ENCODE results near the gene MYO18A.

Gene MYO18A

GRCh38 chr17:29032013-29032856 is 148.0 kb downstream of the MYO18A start:
- no peak for TF ChIP-seq ZNF114 (tag by site-specific recombination; IDR thresholded peaks at IDR 0.05)
- TF ChIP-seq ZNF510 (tag by site-specific recombination; IDR thresholded peaks at IDR 0.05; ENCODE audit: insufficient replicate concordance) = no peak
- no peak for TF ChIP-seq BCL11B (tag by site-specific recombination; IDR thresholded peaks at IDR 0.05; ENCODE audit: low read depth)
- TF ChIP-seq HOXD13 (CRISPR knock-in tag; IDR thresholded peaks at IDR 0.05; ENCODE audit: borderline replicate concordance) = no peak
- no peak for TF ChIP-seq SP7 (tag by site-specific recombination; IDR thresholded peaks at IDR 0.05)
- TF ChIP-seq ZNF341 (tag by site-specific recombination; IDR thresholded peaks at IDR 0.05; ENCODE audit: low read depth) = no peak
- no peak for TF ChIP-seq CTCF (tag by site-specific recombination; IDR thresholded peaks at IDR 0.05)
- no peak for TF ChIP-seq EGR2 (tag by site-specific recombination; IDR thresholded peaks at IDR 0.05; ENCODE audit: low read depth)
- TF ChIP-seq SP2 (tag by site-specific recombination; IDR thresholded peaks at IDR 0.05) = no peak
- no peak for TF ChIP-seq REST (tag by site-specific recombination; IDR thresholded peaks at IDR 0.05)
- no peak for TF ChIP-seq ELK4 (IDR thresholded peaks at IDR 0.05; ENCODE audit: borderline replicate concordance, low read depth, low read length)
- no peak for TF ChIP-seq ZNF433 (tag by site-specific recombination; IDR thresholded peaks at IDR 0.05; ENCODE audit: low read depth)
- TF ChIP-seq ZNF596 (tag by site-specific recombination; IDR thresholded peaks at IDR 0.05) = no peak
- TF ChIP-seq ZNF837 (tag by site-specific recombination; IDR thresholded peaks at IDR 0.05) = no peak
- TF ChIP-seq ZNF184 (tag by site-specific recombination; IDR thresholded peaks at IDR 0.05) = no peak
- no peak for TF ChIP-seq HOXC10 (CRISPR knock-in tag; IDR thresholded peaks at IDR 0.05)
- Histone ChIP-seq H3K4me3 (ENCODE audit: low read depth, low read length) (no peak overlapping the region), H3K9me3 (ENCODE audit: control insufficient read depth, insufficient read depth, low read depth, low read length) (no peaks in the 10 kb centered on the region), H3K36me3 (ENCODE audit: control insufficient read depth in 2 of 2, insufficient read depth in 1 of 2, low read length in 2 of 2) (no peaks in the 10 kb centered on the region), H3K4me1 (ENCODE audit: control insufficient read depth, insufficient read depth, low read length) (no peaks in the 10 kb centered on the region), H3K27ac (ENCODE audit: extremely low read depth, low read depth, low read length) (no peak overlapping the region)
- ChIA-PET POLR2A (interaction anchor here (1.3 kb wide), 1 partner anchor 81 kb away, joined by 4 read pairs; the partner anchor contains the start of gene PHF12), CTCF (interaction anchor here (0.6 to 3.2 kb wide), 5 partner anchors 11 to 306 kb away, joined by 3 to 10 read pairs (median 3); partner anchors contain the start of genes PIPOX and TLCD1)

GRCh38 chr17:29031488-29031887 is 148.7 kb downstream of the MYO18A start:
- H3K36me3 ChIP-seq (ENCODE audit: control insufficient read depth in 2 of 2, insufficient read depth in 1 of 2, low read length in 2 of 2) = no peaks in the 10 kb centered on the region
- H3K9me3 ChIP-seq (ENCODE audit: control insufficient read depth, insufficient read depth, low read depth, low read length) = no peaks in the 10 kb centered on the region
- TF ChIP-seq ZNF184 (tag by site-specific recombination; IDR thresholded peaks at IDR 0.05) = no peak
- no peak for TF ChIP-seq ZNF596 (tag by site-specific recombination; IDR thresholded peaks at IDR 0.05)
- no peak for TF ChIP-seq KLF8 (tag by site-specific recombination; IDR thresholded peaks at IDR 0.05)
- TF ChIP-seq ZNF501 (tag by site-specific recombination; IDR thresholded peaks at IDR 0.05) = no peak
- TF ChIP-seq ZFP3 (tag by site-specific recombination; IDR thresholded peaks at IDR 0.05; ENCODE audit: low read depth) = no peak
- no peak for TF ChIP-seq ZNF514 (tag by site-specific recombination; IDR thresholded peaks at IDR 0.05)
- no peak for TF ChIP-seq ZFP37 (tag by site-specific recombination; IDR thresholded peaks at IDR 0.05)
- H3K4me1 ChIP-seq (ENCODE audit: control insufficient read depth, insufficient read depth, low read length) = no peaks in the 10 kb centered on the region
- POLR2A ChIA-PET = interaction anchor here (1.3 kb wide), 1 partner anchor 80 kb away, joined by 4 read pairs; the partner anchor contains the start of gene PHF12
- H3K27ac ChIP-seq (ENCODE audit: extremely low read depth, low read depth, low read length) = no peak overlapping the region
- H3K4me3 ChIP-seq (ENCODE audit: low read depth, low read length) = no peak overlapping the region
- CTCF ChIA-PET = interaction anchor here (0.7 to 3.2 kb wide), 3 partner anchors 12 to 305 kb away, joined by 3 to 10 read pairs (median 5); partner anchors contain the start of genes PIPOX and TLCD1

Data from HEK293 (cell line).